Neural cell (in vitro differentiated cells): ENCODE results near the gene SLC25A25.

Source experiments
- EP300 ChIP-seq: fragments of 450-650 bp; conservative IDR thresholded peaks from 2 replicates; pipeline ENCODE4 v1.6.1; 2014; ENCODE audit warnings: antibody characterized with exemption, mild to moderate bottlenecking, moderate library complexity; ENCODE audit not compliant: poor library complexity, severe bottlenecking
- MXI1 ChIP-seq: fragments of 450-650 bp; conservative IDR thresholded peaks from 2 replicates; pipeline ENCODE4 v1.6.1; 2014; ENCODE audit warnings: antibody characterized with exemption, mild to moderate bottlenecking; ENCODE audit not compliant: poor library complexity, severe bottlenecking
- POLR2AphosphoS5 ChIP-seq: IDR thresholded peaks from 2 replicates; pipeline ENCODE4 v1.6.1; 2012
- SMC3 ChIP-seq: fragments of 450-650 bp; conservative IDR thresholded peaks from 2 replicates; pipeline ENCODE4 v1.6.1; 2014; ENCODE audit warnings: antibody characterized with exemption, mild to moderate bottlenecking, moderate library complexity; ENCODE audit not compliant: poor library complexity
- TF ChIP-seq, protein P1 (sequence below): fragments of 450-650 bp; IDR thresholded peaks from 2 replicates; pipeline ENCODE4 v1.5.1; 2014; ENCODE audit warnings: antibody characterized with exemption, mild to moderate bottlenecking, moderate library complexity; ENCODE audit not compliant: poor library complexity, severe bottlenecking

DNA sequence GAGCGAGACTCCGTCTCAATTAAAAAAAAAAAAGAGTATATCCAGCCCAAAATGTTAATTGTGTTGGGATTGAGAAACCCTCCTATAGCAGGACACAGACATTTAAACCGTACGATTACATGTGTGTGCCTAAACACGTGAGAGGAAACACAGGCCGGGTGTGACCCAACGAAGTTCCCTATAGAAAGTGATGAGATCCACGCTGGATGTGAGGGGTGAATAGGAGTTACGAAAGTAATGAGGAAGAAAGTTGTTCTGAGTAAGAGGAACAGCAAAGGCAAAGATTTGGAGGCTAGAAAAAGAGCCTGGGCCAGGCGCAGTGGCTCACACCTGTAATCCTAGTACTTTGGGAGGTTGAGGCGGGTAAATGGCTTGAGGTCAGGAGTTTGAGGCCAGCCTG lies 14.5 kb upstream of the SLC25A25 start:
- TF ChIP-seq, protein P1, sequence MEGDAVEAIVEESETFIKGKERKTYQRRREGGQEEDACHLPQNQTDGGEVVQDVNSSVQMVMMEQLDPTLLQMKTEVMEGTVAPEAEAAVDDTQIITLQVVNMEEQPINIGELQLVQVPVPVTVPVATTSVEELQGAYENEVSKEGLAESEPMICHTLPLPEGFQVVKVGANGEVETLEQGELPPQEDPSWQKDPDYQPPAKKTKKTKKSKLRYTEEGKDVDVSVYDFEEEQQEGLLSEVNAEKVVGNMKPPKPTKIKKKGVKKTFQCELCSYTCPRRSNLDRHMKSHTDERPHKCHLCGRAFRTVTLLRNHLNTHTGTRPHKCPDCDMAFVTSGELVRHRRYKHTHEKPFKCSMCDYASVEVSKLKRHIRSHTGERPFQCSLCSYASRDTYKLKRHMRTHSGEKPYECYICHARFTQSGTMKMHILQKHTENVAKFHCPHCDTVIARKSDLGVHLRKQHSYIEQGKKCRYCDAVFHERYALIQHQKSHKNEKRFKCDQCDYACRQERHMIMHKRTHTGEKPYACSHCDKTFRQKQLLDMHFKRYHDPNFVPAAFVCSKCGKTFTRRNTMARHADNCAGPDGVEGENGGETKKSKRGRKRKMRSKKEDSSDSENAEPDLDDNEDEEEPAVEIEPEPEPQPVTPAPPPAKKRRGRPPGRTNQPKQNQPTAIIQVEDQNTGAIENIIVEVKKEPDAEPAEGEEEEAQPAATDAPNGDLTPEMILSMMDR: no peak
- TF ChIP-seq POLR2AphosphoS5 (no peak), SMC3 (no peak), MXI1 (no peak), EP300 (no peak)
